ENCODE results near the gene PDGFC. TPM values are rescaled to one million over a fixed set of nuclear protein-coding genes. Genes with fewer than 3 reads are reported as not detected.

Gene PDGFC
- polyA plus RNA-seq, 1 donor (not counting 4 experiments of a cell fraction or from before 2014, with no cell fraction given) = 29.7 TPM

DNA sequence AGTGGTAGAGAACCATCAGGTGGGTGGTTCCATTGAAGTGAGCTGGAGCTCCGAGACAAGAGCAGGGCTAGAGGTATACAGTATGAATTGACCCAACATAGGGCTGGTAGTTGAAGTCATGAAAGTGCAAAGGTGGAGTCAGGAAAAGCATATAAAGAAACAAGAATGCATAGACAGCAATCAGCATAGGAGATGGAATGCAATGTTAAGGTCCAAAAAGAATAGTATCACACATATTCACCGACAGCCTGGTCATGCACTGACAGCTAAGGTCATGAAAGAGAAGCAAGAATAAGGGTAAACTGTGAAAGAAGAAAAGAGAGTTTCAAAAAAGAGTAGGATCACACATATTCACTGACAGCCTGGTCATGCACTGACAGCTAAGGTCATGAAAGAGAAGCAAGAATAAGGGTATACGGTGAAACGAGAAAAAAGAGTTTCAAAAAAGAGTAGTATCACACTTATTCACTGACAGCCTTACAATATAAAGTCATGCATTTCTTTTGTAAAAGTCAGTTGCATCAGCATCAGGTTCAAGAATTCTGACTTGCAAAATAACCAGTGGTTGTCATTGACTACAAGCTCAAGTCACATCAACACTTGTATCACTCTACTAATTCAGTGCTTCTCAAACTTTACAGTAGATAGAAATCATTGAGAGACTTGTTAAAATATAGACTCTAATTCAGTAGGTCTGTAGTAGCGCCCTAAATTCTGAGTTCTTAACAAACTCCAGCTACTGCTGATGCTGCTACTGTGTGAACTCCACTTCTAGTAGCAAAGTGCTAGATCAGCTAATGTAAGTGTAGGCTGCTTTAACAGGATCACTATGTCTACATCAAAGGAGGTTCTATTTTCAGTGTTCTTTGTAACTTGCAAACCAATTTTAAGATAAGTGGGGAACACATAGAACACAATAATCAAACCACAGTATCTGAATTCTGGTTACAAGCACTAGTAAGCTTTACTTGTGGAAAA lies 221.9 kb downstream of the PDGFC start:
- H3K4me2 ChIP-seq (ENCODE audit: control insufficient read depth, extremely low read depth, insufficient read depth, low read depth, low read length) = no peak overlapping the region
- H3K27ac ChIP-seq (ENCODE audit: control insufficient read depth, insufficient read depth, low read length) = no peak overlapping the region
- dilution Hi-C loops (cut with MboI; ENCODE audit: extremely low pct_ligation_motif_present, low sequenced_read_pairs) = no loop called here
- no peak overlapping the region for H2AFZ ChIP-seq (ENCODE audit: control insufficient read depth, low read length)
- no peak overlapping the region for H3K9ac ChIP-seq (ENCODE audit: control insufficient read depth, extremely low read depth, insufficient read depth, low read length)
- DNase-seq (ENCODE audit: low read depth, low spot score) (no peak), FAIRE-seq (peak; percentile 82)
- H3K9me1 ChIP-seq (ENCODE audit: control insufficient read depth, extremely low read depth, insufficient read depth, low read length) = no peaks in the 10 kb centered on the region
- peaks cover 13% of the 10 kb centered on the region for H3K4me1 ChIP-seq (ENCODE audit: control insufficient read depth, extremely low read depth, insufficient read depth, low read length)
- H3K9me3 ChIP-seq (ENCODE audit: control insufficient read depth, low read depth, low read length) = no peaks in the 10 kb centered on the region
- H3K27me3 ChIP-seq (ENCODE audit: control insufficient read depth, extremely low read depth, insufficient read depth, low read length) = no peaks in the 10 kb centered on the region
- H3K36me3 ChIP-seq (ENCODE audit: control insufficient read depth in 2 of 2, extremely low read depth in 1 of 2, insufficient read depth in 2 of 2, low read length in 2 of 2) = no peaks in the 10 kb centered on the region
- H3K4me3 ChIP-seq (ENCODE audit: control insufficient read depth in 2 of 3, extremely low read depth in 1 of 3, insufficient read depth in 2 of 3, low read depth in 1 of 3, low read length in 3 of 3) = no peak overlapping the region
- H4K20me1 ChIP-seq (ENCODE audit: control insufficient read depth, extremely low read depth, insufficient read depth, low read length) = no peaks in the 10 kb centered on the region
- H3K79me2 ChIP-seq (ENCODE audit: control insufficient read depth, insufficient read depth, low read length) = no peaks in the 10 kb centered on the region
- TF ChIP-seq, protein P1, sequence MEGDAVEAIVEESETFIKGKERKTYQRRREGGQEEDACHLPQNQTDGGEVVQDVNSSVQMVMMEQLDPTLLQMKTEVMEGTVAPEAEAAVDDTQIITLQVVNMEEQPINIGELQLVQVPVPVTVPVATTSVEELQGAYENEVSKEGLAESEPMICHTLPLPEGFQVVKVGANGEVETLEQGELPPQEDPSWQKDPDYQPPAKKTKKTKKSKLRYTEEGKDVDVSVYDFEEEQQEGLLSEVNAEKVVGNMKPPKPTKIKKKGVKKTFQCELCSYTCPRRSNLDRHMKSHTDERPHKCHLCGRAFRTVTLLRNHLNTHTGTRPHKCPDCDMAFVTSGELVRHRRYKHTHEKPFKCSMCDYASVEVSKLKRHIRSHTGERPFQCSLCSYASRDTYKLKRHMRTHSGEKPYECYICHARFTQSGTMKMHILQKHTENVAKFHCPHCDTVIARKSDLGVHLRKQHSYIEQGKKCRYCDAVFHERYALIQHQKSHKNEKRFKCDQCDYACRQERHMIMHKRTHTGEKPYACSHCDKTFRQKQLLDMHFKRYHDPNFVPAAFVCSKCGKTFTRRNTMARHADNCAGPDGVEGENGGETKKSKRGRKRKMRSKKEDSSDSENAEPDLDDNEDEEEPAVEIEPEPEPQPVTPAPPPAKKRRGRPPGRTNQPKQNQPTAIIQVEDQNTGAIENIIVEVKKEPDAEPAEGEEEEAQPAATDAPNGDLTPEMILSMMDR (optimal IDR thresholded peaks at IDR 0.05 in 1 of 3, IDR thresholded peaks at IDR 0.05 in 1 of 3, conservative IDR thresholded peaks at IDR 0.05 in 1 of 3; ENCODE audit: extremely low read depth in 1 of 3, insufficient read depth in 2 of 3, low read length in 3 of 3) = no peak
- TF ChIP-seq EZH2 (IDR thresholded peaks at IDR 0.05; ENCODE audit: low read length) = no peak

DNA sequence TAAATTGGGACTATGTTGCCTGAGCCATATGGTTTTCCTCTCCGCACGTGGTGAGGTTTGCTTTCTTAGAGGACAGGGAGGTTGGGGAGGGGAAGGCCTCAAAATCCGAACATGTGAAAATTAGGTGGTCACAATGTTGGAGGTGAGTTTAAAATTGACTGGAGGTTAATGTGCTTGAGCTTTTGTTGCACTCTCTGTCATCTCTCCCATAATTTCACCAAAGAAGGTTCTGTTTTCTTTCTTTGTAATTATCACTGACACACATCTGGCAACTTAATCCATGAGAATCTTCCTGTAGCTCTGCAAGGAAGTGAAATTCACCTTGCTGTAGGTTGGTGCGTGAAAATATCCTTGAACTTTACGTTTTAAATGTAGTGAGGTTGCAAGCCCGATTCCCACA lies 225.5 kb downstream of the PDGFC start:
- H3K9me1 ChIP-seq (ENCODE audit: control insufficient read depth, extremely low read depth, insufficient read depth, low read length) = no peaks in the 10 kb centered on the region
- no peaks in the 10 kb centered on the region for H3K27me3 ChIP-seq (ENCODE audit: control insufficient read depth, extremely low read depth, insufficient read depth, low read length)
- no peak overlapping the region for H3K27ac ChIP-seq (ENCODE audit: control insufficient read depth, insufficient read depth, low read length)
- H4K20me1 ChIP-seq (ENCODE audit: control insufficient read depth, extremely low read depth, insufficient read depth, low read length) = no peaks in the 10 kb centered on the region
- TF ChIP-seq EZH2 (IDR thresholded peaks at IDR 0.05; ENCODE audit: low read length) = no peak
- TF ChIP-seq, protein P1 (optimal IDR thresholded peaks at IDR 0.05 in 1 of 3, IDR thresholded peaks at IDR 0.05 in 1 of 3, conservative IDR thresholded peaks at IDR 0.05 in 1 of 3; ENCODE audit: extremely low read depth in 1 of 3, insufficient read depth in 2 of 3, low read length in 3 of 3) = no peak
- H2AFZ ChIP-seq (ENCODE audit: control insufficient read depth, low read length) = no peak overlapping the region
- H3K36me3 ChIP-seq (ENCODE audit: control insufficient read depth in 2 of 2, extremely low read depth in 1 of 2, insufficient read depth in 2 of 2, low read length in 2 of 2) = no peaks in the 10 kb centered on the region
- dilution Hi-C loops (cut with MboI; ENCODE audit: extremely low pct_ligation_motif_present, low sequenced_read_pairs) = no loop called here
- H3K79me2 ChIP-seq (ENCODE audit: control insufficient read depth, insufficient read depth, low read length) = no peaks in the 10 kb centered on the region
- H3K4me1 ChIP-seq (ENCODE audit: control insufficient read depth, extremely low read depth, insufficient read depth, low read length) = peaks cover 3% of the 10 kb centered on the region
- no peak for FAIRE-seq
- no peak for DNase-seq (ENCODE audit: low read depth, low spot score)
- no peak overlapping the region for H3K4me2 ChIP-seq (ENCODE audit: control insufficient read depth, extremely low read depth, insufficient read depth, low read depth, low read length)
- no peak overlapping the region for H3K9ac ChIP-seq (ENCODE audit: control insufficient read depth, extremely low read depth, insufficient read depth, low read length)
- H3K4me3 ChIP-seq (ENCODE audit: control insufficient read depth in 2 of 3, extremely low read depth in 1 of 3, insufficient read depth in 2 of 3, low read depth in 1 of 3, low read length in 3 of 3) = no peak overlapping the region
- H3K9me3 ChIP-seq (ENCODE audit: control insufficient read depth, low read depth, low read length) = peaks cover 2% of the 10 kb centered on the region

All from keratinocyte (primary cell).